ENCODE results near the gene ROR1. TPM values are rescaled to one million over a fixed set of nuclear protein-coding genes. Genes with fewer than 3 reads are reported as not detected.

The ROR1 gene
- total RNA-seq, 2 experiments from 2014 or later = not detected

GRCh38 chr1:64133036-64133435 lies 359.2 kb downstream of the ROR1 start:
- DNase-seq (no peak), ATAC-seq (no peak)
- no peak overlapping the region for H3K27ac Mint-ChIP-seq
- CTCF ChIA-PET = interaction anchor here (1.0 kb wide), 1 partner anchor 26 kb away, joined by 3 read pairs; no protein-coding TSS in a partner anchor
- H3K36me3 Mint-ChIP-seq (ENCODE audit: low read depth) = no peaks in the 10 kb centered on the region
- H3K4me3 Mint-ChIP-seq = no peak overlapping the region
- no peaks in the 10 kb centered on the region for H3K9me3 Mint-ChIP-seq (ENCODE audit: insufficient read depth)
- H3K4me1 Mint-ChIP-seq (ENCODE audit: low read depth) = no peaks in the 10 kb centered on the region
- POLR2A ChIA-PET = interaction anchor here (0.6 kb wide), 1 partner anchor 556 kb away, joined by 3 read pairs; no protein-coding TSS in a partner anchor
- H3K27me3 Mint-ChIP-seq (ENCODE audit: low read depth) = peaks cover 12% of the 10 kb centered on the region

GRCh38 chr1:64135462-64136223 lies 361.8 kb downstream of the ROR1 start:
- no peak for ATAC-seq
- Mint-ChIP-seq H3K27me3 (ENCODE audit: low read depth) (peaks cover 7% of the 10 kb centered on the region), H3K4me3 (no peak overlapping the region)

GRCh38 chr1:64136296-64136695 lies 362.5 kb downstream of the ROR1 start:
- H3K36me3 Mint-ChIP-seq (ENCODE audit: low read depth) = no peaks in the 10 kb centered on the region

More at GRCh38 chr1:64135462-64136223, 361.8 kb downstream of the ROR1 start:
- Mint-ChIP-seq H3K27ac (no peak overlapping the region), H3K4me1 (ENCODE audit: low read depth) (no peaks in the 10 kb centered on the region), H3K9me3 (ENCODE audit: insufficient read depth) (no peaks in the 10 kb centered on the region), H3K36me3 (ENCODE audit: low read depth) (no peaks in the 10 kb centered on the region)
- DNase-seq = no peak
- CTCF ChIA-PET = interaction anchor here (1.3 kb wide), 1 partner anchor 36 kb away, joined by 3 read pairs; no protein-coding TSS in a partner anchor
- POLR2A ChIA-PET = no interaction called here

GRCh38 chr1:64136752-64137411 lies 363.1 kb downstream of the ROR1 start:
- Mint-ChIP-seq H3K9me3 (ENCODE audit: insufficient read depth) (no peaks in the 10 kb centered on the region), H3K36me3 (ENCODE audit: low read depth) (no peaks in the 10 kb centered on the region), H3K27me3 (ENCODE audit: low read depth) (peaks cover 10% of the 10 kb centered on the region), H3K4me3 (no peak overlapping the region), H3K27ac (no peak overlapping the region), H3K4me1 (ENCODE audit: low read depth) (no peaks in the 10 kb centered on the region)
- ChIA-PET POLR2A (interaction anchor here (0.6 kb wide), 1 partner anchor 96 kb away, joined by 3 read pairs; no protein-coding TSS in a partner anchor), CTCF (interaction anchor here (0.6 to 2.5 kb wide), 34 partner anchors 9 to 578 kb away, joined by 3 to 26 read pairs (median 4); no protein-coding TSS in a partner anchor)
- ATAC-seq (peak; percentile 64), DNase-seq (peak; percentile 77)

More at GRCh38 chr1:64136296-64136695, 362.5 kb downstream of the ROR1 start:
- Mint-ChIP-seq H3K27ac (no peak overlapping the region), H3K27me3 (ENCODE audit: low read depth) (peaks cover 10% of the 10 kb centered on the region), H3K4me3 (no peak overlapping the region), H3K9me3 (ENCODE audit: insufficient read depth) (no peaks in the 10 kb centered on the region), H3K4me1 (ENCODE audit: low read depth) (no peaks in the 10 kb centered on the region)
- CTCF ChIA-PET = interaction anchor here (1.2 to 2.5 kb wide), 9 partner anchors 10 to 578 kb away, joined by 3 to 26 read pairs (median 5); no protein-coding TSS in a partner anchor
- DNase-seq (no peak), ATAC-seq (no peak)
- POLR2A ChIA-PET = no interaction called here

GRCh38 chr1:64137412-64137803 lies 363.6 kb downstream of the ROR1 start:
- no peaks in the 10 kb centered on the region for H3K4me1 Mint-ChIP-seq (ENCODE audit: low read depth)
- no peak overlapping the region for H3K4me3 Mint-ChIP-seq
- peaks cover 10% of the 10 kb centered on the region for H3K27me3 Mint-ChIP-seq (ENCODE audit: low read depth)
- no peak overlapping the region for H3K27ac Mint-ChIP-seq
- H3K9me3 Mint-ChIP-seq (ENCODE audit: insufficient read depth) = no peaks in the 10 kb centered on the region
- CTCF ChIA-PET = interaction anchor here (0.6 to 2.5 kb wide), 34 partner anchors 9 to 579 kb away, joined by 3 to 26 read pairs (median 4); no protein-coding TSS in a partner anchor
- H3K36me3 Mint-ChIP-seq (ENCODE audit: low read depth) = no peaks in the 10 kb centered on the region
- POLR2A ChIA-PET = interaction anchor here (0.6 kb wide), 1 partner anchor 95 kb away, joined by 3 read pairs; no protein-coding TSS in a partner anchor
- DNase-seq (no peak), ATAC-seq (no peak)

GRCh38 chr1:64139877-64140276 lies 366.1 kb downstream of the ROR1 start:
- no peaks in the 10 kb centered on the region for H3K36me3 Mint-ChIP-seq (ENCODE audit: low read depth)
- H3K9me3 Mint-ChIP-seq (ENCODE audit: insufficient read depth) = no peaks in the 10 kb centered on the region
- POLR2A ChIA-PET = no interaction called here
- no peak for ATAC-seq
- H3K27me3 Mint-ChIP-seq (ENCODE audit: low read depth) = peaks cover 5% of the 10 kb centered on the region
- H3K4me1 Mint-ChIP-seq (ENCODE audit: low read depth) = no peaks in the 10 kb centered on the region
- DNase-seq = no peak
- no peak overlapping the region for H3K4me3 Mint-ChIP-seq
- no peak overlapping the region for H3K27ac Mint-ChIP-seq
- CTCF ChIA-PET = no interaction called here

- H3K4me3 Mint-ChIP-seq = no peak overlapping the region
- H3K4me1 Mint-ChIP-seq (ENCODE audit: low read depth) = no peaks in the 10 kb centered on the region
- ATAC-seq (no peak), DNase-seq (no peak)
- H3K36me3 Mint-ChIP-seq (ENCODE audit: low read depth) = no peaks in the 10 kb centered on the region
- peaks cover 5% of the 10 kb centered on the region for H3K27me3 Mint-ChIP-seq (ENCODE audit: low read depth)
- no peaks in the 10 kb centered on the region for H3K9me3 Mint-ChIP-seq (ENCODE audit: insufficient read depth)
- CTCF ChIA-PET = no interaction called here
- no peak overlapping the region for H3K27ac Mint-ChIP-seq
- POLR2A ChIA-PET = no interaction called here
These were observed 366.8 kb downstream of the ROR1 start for GRCh38 chr1:64140596-64140995.

- CTCF ChIA-PET = interaction anchor here (1.0 to 2.5 kb wide), 2 partner anchors 10 to 99 kb away, joined by 4 to 9 read pairs; no protein-coding TSS in a partner anchor
- Mint-ChIP-seq H3K9me3 (ENCODE audit: insufficient read depth) (no peaks in the 10 kb centered on the region), H3K4me3 (no peak overlapping the region), H3K27ac (no peak overlapping the region), H3K27me3 (ENCODE audit: low read depth) (peaks cover 8% of the 10 kb centered on the region), H3K4me1 (ENCODE audit: low read depth) (no peaks in the 10 kb centered on the region), H3K36me3 (ENCODE audit: low read depth) (no peaks in the 10 kb centered on the region)
- DNase-seq = no peak
- ATAC-seq = no peak
- POLR2A ChIA-PET = no interaction called here
These were observed 373.4 kb downstream of the ROR1 start for GRCh38 chr1:64147045-64147724.

- Mint-ChIP-seq H3K9me3 (ENCODE audit: insufficient read depth) (no peaks in the 10 kb centered on the region), H3K27ac (no peak overlapping the region), H3K27me3 (ENCODE audit: low read depth) (peaks cover 8% of the 10 kb centered on the region), H3K4me1 (ENCODE audit: low read depth) (no peaks in the 10 kb centered on the region), H3K4me3 (no peak overlapping the region), H3K36me3 (ENCODE audit: low read depth) (no peaks in the 10 kb centered on the region)
- CTCF ChIA-PET = interaction anchor here (2.3 to 2.5 kb wide), 2 partner anchors 10 to 11 kb away, joined by 8 to 9 read pairs; no protein-coding TSS in a partner anchor
- POLR2A ChIA-PET = no interaction called here
- DNase-seq (no peak), ATAC-seq (no peak)
These were observed 373.9 kb downstream of the ROR1 start for GRCh38 chr1:64147759-64148158.

GRCh38 chr1:64150266-64150665 lies 376.4 kb downstream of the ROR1 start:
- peaks cover 8% of the 10 kb centered on the region for H3K27me3 Mint-ChIP-seq (ENCODE audit: low read depth)
- ChIA-PET CTCF (interaction anchor here (2.3 kb wide), 1 partner anchor 13 kb away, joined by 8 read pairs; no protein-coding TSS in a partner anchor), POLR2A (no interaction called here)
- no peak overlapping the region for H3K4me3 Mint-ChIP-seq
- no peaks in the 10 kb centered on the region for H3K4me1 Mint-ChIP-seq (ENCODE audit: low read depth)
- H3K9me3 Mint-ChIP-seq (ENCODE audit: insufficient read depth) = no peaks in the 10 kb centered on the region
- no peaks in the 10 kb centered on the region for H3K36me3 Mint-ChIP-seq (ENCODE audit: low read depth)
- H3K27ac Mint-ChIP-seq = no peak overlapping the region
- DNase-seq (no peak), ATAC-seq (no peak)

- Mint-ChIP-seq H3K9me3 (ENCODE audit: insufficient read depth) (no peaks in the 10 kb centered on the region), H3K27me3 (ENCODE audit: low read depth) (peaks cover 8% of the 10 kb centered on the region), H3K4me3 (no peak overlapping the region), H3K36me3 (ENCODE audit: low read depth) (no peaks in the 10 kb centered on the region), H3K27ac (no peak overlapping the region), H3K4me1 (ENCODE audit: low read depth) (no peaks in the 10 kb centered on the region)
- DNase-seq (no peak), ATAC-seq (no peak)
- ChIA-PET CTCF (interaction anchor here (1.9 kb wide), 1 partner anchor 13 kb away, joined by 7 read pairs; no protein-coding TSS in a partner anchor), POLR2A (no interaction called here)
These were observed 377.0 kb downstream of the ROR1 start for GRCh38 chr1:64150729-64151230.

Measured in activated CD8-positive, alpha-beta T cell treated with anti-CD3 and anti-CD28 coated beads, Interleukin-2, amount 10 ng/mL, durations not matched to agents 7 days and 5 days (primary cell).